GM19351 (cell line): ENCODE data around the gene MOK.

Experiments
- ATAC-seq: cut with Tn5 transposase; IDR thresholded peaks from one replicate; pipeline ENCODE4 v1.9.1; 2021; ENCODE audit warnings: mild to moderate bottlenecking, moderate library complexity; ENCODE audit not compliant: unreplicated experiment

MOK gene

DNA sequence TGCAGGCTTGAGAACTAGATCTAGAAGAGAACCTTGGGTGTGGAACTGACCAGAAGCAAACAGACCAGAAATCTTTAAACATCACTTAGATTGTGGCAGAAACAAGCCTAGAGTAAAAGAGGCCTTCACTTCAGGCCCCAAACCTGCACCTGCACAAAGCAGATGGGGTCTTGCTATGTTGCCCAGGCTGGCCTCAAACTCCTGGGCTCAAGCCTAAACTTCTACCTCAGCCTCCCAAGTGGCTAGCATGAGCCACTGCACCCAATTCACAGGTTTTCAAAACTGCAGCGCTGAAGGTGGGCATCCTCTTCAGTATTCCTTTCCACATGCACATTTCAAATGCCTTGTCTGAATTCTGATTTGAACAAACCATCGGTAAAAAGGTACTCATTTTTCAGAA, 19.9 kb downstream of the MOK start:
- no peak for ATAC-seq

DNA sequence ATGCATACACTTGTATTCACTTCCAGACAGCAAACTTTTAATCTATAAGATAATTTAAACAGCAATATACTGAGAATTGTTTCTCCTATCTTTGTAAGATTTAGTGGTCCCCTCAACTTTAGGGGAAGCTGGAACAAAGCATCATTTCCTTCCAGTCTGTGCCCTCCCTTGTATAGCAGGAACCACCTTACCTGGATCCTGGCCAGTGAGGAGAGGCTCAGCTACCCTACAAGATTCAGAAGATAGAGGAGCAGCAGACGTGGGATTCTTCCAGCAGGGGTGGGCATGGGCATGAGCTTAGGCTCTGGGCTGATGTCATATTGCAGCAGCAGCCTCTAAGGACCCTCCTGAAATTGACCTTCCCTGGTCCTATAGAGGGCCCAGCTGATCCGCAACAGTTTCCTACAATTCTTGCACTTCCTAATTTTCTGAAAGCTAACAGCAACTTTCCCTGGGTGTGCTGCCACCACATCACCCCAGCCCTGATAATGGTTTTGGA, 21.3 kb downstream of the MOK start:
- no peak for ATAC-seq

DNA sequence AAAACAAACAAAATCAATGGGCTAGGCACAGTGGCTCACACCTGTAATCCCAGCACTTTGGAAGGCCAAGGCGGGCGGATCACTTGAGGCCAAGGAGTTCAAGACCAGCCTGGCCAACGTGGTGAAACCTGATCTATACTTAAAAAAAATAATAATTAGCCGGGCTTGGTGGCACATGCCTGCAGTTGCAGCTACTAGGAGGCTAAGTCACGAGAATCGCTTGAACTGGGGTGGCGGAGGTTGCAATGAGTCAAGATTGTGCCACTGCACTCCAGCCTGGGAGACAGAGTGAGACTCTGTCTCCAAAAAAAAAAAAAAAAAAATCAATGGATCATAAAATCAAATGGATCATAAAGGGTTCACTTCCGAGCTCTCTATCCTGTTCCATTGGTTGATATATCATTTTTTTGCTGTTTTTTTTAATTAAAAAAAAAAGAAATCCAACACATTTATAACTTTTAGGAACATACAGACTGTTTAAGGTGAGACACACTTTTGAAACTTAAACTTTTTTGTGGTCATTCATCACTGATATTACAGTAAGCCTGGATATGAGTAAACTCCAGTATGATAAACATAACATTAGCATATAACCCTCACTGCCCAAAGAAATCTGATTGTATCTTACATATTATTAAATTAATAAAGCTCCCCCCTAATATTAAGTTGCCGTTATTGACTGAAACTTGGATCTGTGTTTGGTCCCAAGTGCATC, 22.1 kb downstream of the MOK start:
- no peak for ATAC-seq

DNA sequence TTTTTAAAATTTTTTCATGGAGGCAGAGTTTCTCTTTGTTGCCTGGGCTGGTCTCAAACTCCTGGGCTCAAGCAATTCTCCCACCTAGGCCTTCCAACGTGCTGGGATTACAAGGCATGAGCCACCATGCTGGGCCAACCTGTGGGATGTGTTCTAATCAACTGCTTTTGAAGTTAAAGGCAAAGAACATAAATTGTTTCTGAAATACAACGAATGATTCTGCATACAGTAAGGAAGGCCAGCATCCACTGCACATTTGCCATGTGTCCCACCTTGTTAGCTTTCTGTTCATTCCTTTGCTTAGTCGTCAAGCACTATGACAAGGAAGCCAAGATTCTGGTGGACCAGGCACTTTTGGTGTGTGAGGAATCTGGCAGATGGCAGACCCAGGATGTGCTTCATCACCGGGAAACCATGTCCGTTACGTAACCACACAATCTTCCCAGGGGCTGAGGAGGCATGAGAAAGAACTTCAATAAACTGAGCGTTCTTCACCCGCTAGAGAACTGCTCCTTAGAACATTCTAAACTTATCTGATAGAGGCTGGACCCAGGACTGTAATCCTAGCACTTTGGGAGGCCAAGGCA, 24.5 kb downstream of the MOK start:
- no peak for ATAC-seq

DNA sequence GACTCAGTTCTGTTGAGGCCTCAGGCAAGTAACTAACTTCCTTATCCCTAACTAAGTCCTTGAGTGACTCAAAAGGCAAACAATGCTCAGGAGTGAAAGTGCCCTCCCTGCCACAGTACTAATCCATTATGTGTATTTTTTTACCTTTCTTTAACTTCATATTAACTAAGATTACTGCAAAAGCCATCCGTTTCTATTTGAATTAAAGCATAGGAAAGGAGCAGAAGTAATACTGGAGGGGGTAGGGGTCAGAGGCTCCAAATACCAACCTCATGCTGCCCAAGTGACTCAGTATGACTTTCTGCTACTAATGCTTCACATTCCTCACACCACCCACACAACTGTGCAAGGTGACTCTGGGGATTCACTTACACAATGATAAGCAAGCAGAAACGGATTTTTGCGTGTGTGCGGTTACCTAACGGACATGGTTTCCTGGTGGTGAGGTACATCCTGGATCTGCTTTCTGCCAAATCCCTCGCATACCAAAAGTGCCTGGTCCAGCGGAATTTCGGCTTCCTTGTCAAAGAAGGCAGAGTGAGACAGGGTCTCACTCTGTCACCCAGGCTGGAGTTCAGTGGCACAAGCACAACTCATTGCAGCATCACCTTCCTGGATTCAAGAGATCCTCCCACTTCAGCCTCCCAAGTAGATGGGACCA, 25.1 kb downstream of the MOK start:
- no peak for ATAC-seq

DNA sequence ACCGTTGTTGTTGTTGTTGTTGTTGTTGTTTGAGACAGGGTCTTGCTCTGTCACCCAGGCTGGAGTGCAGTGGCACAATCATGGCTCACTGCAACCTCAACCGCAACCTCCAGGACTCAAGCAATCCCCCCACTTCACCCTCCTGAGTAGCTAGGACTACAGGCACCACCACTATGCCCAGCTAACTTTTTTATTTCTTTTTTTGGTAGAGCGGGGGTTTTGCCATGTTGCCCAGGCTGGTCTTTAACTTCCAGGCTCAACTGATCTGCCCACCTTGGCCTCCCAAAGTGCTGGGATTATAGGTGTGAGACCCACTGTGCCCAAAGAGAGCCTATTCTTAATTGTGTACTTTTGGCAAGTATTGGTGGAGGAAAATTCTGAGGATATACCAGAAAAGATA, 25.7 kb downstream of the MOK start:
- no peak for ATAC-seq

DNA sequence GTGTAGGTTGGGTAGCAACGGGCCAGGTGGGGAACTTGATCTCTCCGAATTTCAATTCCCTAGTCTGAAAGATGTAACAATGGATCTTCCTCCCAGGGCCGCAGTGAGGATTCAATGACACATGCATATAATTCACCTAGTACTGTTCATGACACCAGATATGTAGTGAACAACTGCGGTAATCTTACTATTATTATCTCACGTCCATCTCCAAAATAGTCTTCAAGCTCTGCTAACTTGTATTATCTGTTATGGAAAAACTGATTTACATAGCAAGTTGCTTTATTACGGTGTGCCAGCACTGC, 26.4 kb downstream of the MOK start:
- ATAC-seq: no peak

DNA sequence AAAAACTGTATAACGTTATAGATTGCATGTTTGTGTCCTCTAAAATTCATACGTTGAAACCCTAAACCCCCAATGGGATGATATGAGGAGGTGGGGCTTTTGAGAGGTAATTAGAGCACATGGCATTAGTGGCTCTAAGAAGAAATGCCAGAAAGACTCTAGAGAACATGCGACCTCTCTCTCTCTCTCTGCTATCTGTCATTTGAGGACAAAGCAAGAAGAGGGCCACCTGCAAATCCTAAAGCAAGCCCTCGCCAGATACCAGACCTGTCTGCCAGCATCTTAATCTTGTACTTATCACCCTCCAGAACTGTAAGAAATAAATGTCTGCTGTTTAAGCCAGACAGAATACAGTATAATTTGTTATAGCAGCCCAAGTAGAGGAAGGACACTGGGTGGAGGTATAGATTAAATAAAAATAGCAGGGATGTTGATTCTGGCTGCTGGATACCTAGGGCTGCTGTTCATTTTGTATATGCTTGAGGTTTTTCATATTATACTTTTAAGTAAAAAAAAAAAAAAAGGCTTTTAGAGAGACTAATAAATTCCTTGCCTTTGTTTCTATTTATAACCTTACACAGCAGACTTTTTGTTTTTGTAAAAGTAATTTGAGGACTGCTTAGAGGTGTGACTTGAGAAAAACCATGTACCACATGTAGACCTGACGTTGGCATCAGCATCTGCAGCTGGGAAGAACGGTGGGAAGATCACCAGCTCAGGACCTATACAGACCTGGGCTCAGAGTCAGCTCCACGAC, 26.9 kb downstream of the MOK start:
- ATAC-seq: no peak

DNA sequence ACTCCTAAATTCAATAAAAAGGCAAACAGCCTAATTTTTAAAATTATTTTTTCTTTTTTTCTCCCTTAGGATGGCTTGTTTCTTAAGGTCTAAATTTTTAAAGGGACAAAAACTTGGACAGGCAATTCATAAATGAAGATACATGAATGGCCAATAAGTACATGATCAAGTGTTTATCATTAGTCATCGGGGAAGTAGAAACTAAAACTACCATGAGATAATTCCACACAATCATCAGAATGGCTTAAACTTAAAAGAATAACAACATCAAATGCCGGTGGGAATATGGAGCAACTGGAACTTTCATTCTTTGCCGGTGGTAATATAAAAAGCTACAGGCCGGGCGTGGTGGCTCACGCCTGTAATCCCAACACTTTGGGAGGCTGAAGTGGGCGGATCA, 29.1 kb downstream of the MOK start:
- ATAC-seq: no peak

DNA sequence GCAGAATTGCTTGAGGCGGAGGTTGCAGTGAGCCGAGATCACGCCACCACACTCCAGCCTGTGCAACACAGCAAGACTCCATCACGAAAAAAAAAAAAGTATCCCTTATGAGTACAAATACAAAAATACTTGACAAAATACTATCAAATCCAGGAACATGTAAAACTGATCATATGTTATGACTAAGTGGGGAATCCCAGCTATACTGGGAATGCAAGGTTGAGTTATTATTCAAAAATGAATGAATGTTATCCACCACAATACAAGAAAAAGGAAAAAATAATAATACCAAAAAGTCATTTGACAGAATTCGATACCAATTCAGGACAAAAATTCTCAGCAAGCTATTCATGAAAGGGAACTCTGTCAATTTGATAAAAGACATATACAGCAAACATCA, 32.6 kb downstream of the MOK start:
- no peak for ATAC-seq

DNA sequence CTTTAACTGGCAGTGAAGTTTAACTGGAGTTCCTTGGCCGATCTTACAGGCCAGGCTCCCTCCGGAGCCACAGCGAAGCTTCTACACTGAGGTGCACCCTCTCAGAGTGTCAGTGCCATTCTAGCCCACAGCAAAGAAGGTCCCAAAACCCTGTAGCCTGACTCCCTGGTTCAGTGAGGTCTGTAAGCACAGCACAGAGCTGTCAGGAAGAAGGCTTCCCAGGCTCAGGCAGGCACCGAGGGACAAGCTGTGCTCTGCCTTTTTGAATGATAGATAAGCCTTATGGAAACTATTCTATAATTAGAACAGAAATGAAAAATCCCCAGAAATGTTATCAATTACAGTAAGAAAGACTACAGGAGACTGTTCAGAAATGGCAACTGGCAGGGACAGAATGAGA, 40.2 kb downstream of the MOK start:
- ATAC-seq: no peak

DNA sequence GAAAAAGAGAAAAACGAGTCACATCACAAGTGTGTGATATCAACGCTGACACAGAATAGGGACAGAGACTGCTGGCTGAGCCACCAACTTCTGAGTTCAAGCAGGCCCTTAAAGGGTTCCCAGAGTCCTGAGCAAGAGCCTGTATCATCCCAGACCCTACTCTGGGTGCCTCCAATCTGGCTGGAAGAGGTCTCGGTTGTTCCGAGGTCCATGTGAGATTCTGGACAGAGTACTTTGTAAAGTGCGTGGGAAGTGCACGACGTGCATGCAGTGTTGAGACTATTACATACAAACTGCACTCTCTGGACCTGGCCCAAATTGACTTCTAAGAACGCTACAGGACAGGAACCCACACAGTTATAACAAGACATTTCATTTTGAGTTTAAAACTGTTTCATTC, 40.6 kb downstream of the MOK start:
- no peak for ATAC-seq

DNA sequence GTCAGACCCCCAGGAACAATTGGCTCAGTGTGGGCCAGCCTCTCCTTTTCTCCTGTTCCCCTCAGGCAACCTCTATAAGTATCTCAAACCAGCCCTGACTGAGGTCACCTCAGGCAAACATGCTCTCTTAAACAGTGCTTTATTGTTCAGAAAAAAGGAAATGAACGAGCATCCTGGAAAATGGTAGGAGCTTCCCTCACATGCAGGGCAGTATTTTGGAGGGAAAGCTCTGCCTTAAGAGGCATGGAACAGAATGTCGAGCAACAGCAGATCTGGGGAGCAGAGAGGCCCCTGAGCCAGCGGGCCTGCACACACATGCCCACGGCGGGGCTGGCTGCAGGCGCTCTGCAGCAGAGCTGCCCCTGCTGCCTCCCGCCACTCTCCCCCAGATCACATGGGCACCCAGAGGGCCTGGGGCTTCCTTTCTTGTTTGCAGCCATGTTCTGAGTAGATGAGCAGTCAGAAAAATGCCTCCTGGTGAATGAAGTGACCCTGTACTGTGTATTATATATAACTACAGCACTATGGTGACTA, 42.0 kb downstream of the MOK start:
- no peak for ATAC-seq

DNA sequence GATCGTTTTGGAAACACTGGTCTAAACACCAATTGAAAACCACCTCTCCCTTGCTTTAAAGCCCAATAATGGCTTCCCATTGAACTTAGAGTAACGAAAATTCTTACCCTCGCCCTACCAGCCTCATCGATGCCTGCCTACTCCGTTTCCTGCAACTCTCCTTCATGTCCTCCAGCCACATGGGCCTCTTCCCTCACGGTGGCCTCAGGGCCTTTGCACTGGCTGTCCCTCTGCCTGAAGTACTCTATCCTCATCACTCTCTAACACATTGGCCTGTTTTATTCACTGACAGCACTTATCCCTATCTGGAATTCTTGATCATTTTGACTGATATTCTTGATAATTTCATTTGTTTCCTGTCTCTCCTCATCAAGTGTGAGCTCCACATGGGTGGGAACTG, 46.8 kb downstream of the MOK start:
- no peak for ATAC-seq

DNA sequence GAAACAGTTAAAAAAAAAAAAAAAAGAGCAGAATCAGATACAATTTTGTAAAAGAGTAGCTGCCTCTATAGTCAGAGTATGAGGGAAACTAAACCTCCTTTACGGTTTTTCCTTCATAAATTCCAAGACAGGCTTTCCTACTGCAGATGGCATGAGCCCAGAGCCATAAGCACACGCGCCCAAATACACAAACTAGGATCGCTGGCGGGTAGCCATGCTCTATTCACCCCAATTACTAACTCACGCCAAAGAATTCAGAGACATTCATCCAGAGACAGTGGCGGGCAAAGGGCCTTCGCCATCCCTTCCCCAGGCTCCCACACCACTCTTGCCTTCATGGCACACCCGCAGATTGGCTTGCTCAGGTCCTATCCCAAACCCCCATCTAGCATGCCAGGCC, 48.2 kb downstream of the MOK start:
- ATAC-seq: no peak

DNA sequence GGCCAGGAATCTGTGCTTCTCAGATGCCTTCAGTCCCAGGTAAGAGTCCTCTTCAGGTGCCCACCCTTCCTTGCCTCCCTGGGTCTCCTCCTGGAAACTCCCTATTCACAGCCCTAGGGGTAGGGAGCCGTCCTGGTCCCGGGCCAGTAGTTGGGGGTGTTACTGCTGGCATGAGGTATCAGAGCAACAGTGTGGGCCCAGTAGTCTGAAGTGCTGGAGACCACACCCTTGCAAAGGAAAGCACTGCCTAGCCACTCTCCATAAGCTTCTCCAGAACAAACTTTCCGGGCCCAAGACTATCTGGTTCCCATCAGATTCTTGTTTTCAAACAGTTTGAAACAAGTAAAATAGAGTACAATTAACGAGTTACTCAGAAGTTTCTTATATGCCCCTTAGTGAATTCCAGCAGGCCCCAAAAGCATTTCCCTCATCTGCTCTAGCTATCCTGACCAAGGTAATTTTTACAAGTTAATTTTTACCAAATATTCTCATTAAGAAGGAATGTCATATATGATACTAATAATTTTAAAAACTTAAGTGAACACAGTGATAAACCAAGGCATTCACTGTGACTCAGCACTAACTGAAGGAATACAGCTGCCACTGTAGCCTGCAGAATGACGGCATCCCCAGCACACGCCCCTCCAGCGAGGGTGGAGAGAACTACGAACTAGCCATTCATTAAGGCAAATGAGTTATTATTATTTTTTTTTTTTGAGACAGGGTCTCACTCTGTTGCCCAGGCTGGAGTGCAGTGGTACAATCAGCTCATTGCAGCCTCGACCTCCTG, 49.4 kb downstream of the MOK start:
- ATAC-seq: no peak

DNA sequence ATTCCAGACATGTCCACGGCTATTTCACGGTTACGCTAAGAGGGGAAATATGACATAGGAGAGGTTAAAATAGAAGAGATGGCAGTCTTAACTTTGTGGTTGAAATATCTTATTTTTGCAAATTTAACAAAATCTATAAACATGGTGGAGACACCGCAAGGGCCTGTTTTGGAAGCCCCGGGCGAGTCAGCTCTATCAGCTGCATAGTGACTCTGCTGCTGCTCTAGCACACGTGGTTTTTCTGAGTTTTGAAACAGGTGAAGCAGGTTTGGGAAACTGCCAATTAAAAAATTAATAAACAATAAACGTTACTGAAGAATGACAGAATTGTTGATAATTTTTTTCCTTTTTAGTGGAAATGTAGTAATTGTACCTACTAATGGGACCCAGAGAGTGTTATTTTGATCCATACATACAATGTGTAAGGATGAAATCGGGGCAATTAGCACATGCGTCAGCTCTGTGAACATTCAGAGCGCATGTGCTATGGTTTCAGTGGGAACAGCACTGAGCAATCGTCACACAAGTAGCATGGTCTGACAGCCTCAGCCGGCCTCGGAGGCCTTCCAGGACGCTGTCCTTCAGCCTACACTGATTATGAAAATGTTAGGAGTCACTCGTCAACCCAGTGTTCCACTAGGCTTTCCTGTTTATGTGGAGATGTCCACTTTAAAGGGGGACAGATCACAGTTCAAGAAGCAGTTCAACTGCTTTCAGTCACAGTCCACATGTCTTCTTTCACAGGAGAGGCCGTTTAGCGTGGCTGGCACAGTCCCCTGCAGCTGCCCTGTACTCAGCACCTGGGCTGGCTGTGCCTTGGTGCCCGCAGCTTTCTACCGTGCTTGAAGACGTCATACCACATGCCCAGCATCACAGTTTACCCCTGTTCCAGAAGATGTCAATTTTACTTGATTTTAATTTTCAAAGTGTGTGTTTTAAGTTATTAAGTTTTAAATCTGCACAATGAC, 51.8 kb downstream of the MOK start:
- no peak for ATAC-seq

DNA sequence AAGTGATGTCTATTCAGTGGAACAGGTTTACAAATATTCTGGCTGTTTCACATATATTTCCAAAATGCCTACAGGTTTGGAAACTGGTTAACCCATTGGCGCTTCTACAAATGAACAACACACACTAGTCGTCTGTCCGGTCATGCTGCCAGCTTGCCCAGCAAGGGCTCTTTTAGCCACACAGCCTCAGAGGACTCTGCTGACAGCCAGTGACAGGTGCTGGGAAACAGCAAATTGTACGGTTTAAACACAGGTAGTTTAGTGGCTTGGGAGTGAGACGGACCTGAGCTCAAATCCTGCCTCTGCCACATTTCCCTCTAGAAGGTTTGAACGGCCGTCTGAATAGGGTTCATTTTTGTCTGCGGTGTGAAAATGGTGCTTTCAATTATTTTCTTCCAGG, 53.8 kb downstream of the MOK start:
- no peak for ATAC-seq

DNA sequence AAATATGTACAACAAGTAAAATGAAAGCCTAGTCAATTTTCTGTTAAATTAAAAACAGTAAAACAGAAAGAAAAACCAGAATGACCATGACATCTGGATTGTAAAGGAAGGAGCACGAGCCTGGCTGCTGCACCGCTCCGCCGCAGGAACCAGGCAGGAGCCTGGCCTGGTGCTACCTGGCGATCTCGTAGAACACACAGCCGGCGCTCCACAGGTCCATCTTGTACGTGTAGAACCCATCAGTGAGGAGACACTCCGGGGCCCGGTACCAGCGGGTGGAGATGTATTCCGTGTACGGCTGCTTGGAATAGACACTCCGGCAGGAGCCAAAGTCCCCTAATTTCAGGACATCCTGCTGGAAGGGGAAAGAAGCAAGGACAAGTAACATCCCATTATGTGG, 54.3 kb downstream of the MOK start:
- no peak for ATAC-seq

DNA sequence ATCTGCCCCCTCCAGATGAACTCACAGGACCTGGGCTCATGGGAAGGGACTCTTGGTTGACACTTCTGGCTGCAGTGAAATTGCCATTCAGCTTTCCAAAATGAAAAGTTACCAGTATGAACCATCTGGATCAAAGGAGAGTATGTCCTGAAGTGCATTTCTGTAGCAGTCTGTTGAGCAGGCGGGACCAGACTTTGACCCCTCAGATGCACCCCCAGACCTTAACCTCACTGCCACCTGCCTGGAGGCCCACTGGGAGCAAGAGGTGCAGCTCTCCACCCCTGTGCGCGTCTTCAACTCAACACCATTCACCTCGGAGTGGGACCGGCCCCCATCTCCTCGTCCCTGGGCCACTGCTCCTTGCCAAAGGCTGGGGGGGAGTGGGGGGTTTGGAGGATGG, 55.0 kb downstream of the MOK start:
- no peak for ATAC-seq
